CD4-positive, alpha-beta memory T cell (primary cell): ENCODE data around the gene ASIC4. TPM values are rescaled to one million over a fixed set of nuclear protein-coding genes. Genes with fewer than 3 reads are reported as not detected.

Source experiments
- CTCF ChIA-PET: fragments of 350-600 bp; sonication (Branson Sonifier 250); formaldehyde crosslinking; loops from one replicate; lab custom pipeline; 2021; ENCODE audit warnings: inconsistent platforms; ENCODE audit not compliant: partially characterized antibody; lab: Charles Lee
- POLR2A ChIA-PET: fragments of 350-600 bp; sonication (Branson Sonifier 250); formaldehyde crosslinking; loops from one replicate; lab custom pipeline; 2021; ENCODE audit not compliant: partially characterized antibody; lab: Charles Lee
- DNase-seq, 5 donors: peaks; one replicate each; pipeline versions ENCODE4 v3.0.0 to v3.0.0-alpha.2; 2020 to 2022; ENCODE audit warnings: mixed read lengths in 1 of 5
- H3K27ac ChIP-seq: one replicate; pipeline ENCODE4 v1.7.0; 2013; ENCODE audit warnings: low read depth, low read length
- H3K27me3 ChIP-seq: 2 replicates; pipeline ENCODE4 v1.7.0; 2013; ENCODE audit warnings: mild to moderate bottlenecking, low read length, moderate library complexity; ENCODE audit not compliant: insufficient read depth
- H3K36me3 ChIP-seq: 2 replicates; pipeline ENCODE4 v1.7.0; 2013; ENCODE audit warnings: mild to moderate bottlenecking, low read length, moderate library complexity; ENCODE audit not compliant: insufficient read depth
- H3K4me1 ChIP-seq: 2 replicates; pipeline ENCODE4 v1.7.0; 2013; ENCODE audit warnings: mild to moderate bottlenecking, low read length, moderate library complexity; ENCODE audit not compliant: insufficient read depth
- H3K4me3 ChIP-seq, 2 donors: one replicate each; pipeline ENCODE4 v1.7.0; 2013; ENCODE audit warnings: low read length in 2 of 2, mild to moderate bottlenecking in 1 of 2
- H3K9me3 ChIP-seq, 2 donors: one replicate each; pipeline ENCODE4 v1.7.0; 2013; ENCODE audit warnings: low read length in 2 of 2, control low read depth in 1 of 2; ENCODE audit not compliant: control insufficient read depth in 1 of 2
- H3K27ac Mint-ChIP-seq, 7 donors: one replicate each; pipeline ENCODE4 v1.8.0; 2020 to 2021; ENCODE audit warnings: mixed read lengths in 7 of 7, mild to moderate bottlenecking in 6 of 7, inconsistent platforms in 3 of 7, moderate library complexity in 3 of 7
- H3K27me3 Mint-ChIP-seq, 2 donors: one replicate each; pipeline ENCODE4 v1.8.0; 2020 to 2021; ENCODE audit warnings: mixed read lengths in 2 of 2
- H3K36me3 Mint-ChIP-seq, 2 donors: one replicate each; pipeline ENCODE4 v1.8.0; 2020 to 2021; ENCODE audit warnings: mixed read lengths in 2 of 2, inconsistent platforms in 1 of 2, mild to moderate bottlenecking in 1 of 2
- H3K4me1 Mint-ChIP-seq, 4 donors: one replicate each; pipeline ENCODE4 v1.8.0; 2020 to 2021; ENCODE audit warnings: mixed read lengths in 4 of 4, mild to moderate bottlenecking in 1 of 4
- H3K4me3 Mint-ChIP-seq, 8 donors: one replicate each; pipeline ENCODE4 v1.8.0; 2020 to 2021; ENCODE audit warnings: mixed read lengths in 8 of 8, mild to moderate bottlenecking in 7 of 8, moderate library complexity in 6 of 8, inconsistent platforms in 3 of 8
- H3K9me3 Mint-ChIP-seq, 8 donors: one replicate each; pipeline ENCODE4 v1.8.0; 2020 to 2021; ENCODE audit warnings: mixed read lengths in 8 of 8, mild to moderate bottlenecking in 5 of 8, inconsistent platforms in 3 of 8, moderate library complexity in 1 of 8
- intact Hi-C: fragments of 100-400 bp; cut with micrococcal nuclease; formaldehyde crosslinking; loops from one replicate; pipeline ENCODE4 v1.15.1; 2023
- polyA plus RNA-seq, 2 donors: library from polyadenylated mRNA; unstranded; fragments of 300-500 nt; fragmentation: Illumina TruSeq; gene quantifications; one replicate each; pipeline ENCODE4 v1.2.3, GENCODE V29; 2021
- total RNA-seq, 2 experiments: library from RNA; stranded (reverse); gene quantifications; one replicate each; pipeline ENCODE4 v1.2.3, GENCODE V29; 2021

Gene ASIC4
- total and polyA plus RNA-seq, 4 experiments from 2014 or later: 0.09 to 0.22 TPM; not detected in 2

DNA sequence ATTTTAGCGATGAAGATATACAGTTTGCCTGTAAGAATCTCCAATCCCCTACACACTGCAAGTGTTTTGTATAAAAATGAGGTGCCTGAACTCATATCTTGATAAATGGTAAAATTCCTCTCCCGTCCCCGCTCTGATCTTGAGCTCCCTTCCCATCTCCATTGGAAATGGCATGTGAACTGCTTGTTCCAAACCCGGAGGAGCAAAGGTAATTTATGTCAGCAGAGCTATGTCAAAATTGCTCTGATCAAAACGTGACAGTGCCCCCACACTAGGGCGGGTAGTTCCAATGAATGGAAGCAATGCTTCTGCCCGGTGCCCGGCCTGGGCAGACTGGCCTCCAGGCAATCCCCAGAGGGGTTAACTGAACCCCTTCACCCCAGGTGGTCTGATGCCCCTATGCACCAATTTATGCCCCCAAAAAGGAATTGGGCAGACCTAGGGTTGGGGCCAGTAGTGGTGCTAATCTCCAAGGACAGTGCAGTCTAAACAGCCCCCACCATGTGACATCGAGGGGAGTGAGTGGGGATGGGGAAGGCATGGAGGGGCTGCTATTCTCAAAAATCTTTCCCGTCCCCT, 19.2 kb upstream of the ASIC4 start:
- H3K4me1 Mint-ChIP-seq: peaks cover 18 to 34% (median 29%) of the 10 kb centered on the region in 4 donors
- peaks cover 33% of the 10 kb centered on the region for H3K27me3 ChIP-seq
- peaks cover 40 to 54% of the 10 kb centered on the region in 2 donors for H3K27me3 Mint-ChIP-seq
- intact Hi-C loops: loop anchor here (1.0 to 5.0 kb wide), 2 partner anchors 35 to 147 kb away; no protein-coding TSS in a partner anchor
- peaks cover 36% of the 10 kb centered on the region for H3K4me1 ChIP-seq
- peaks cover 0 to 7% of the 10 kb centered on the region in 2 donors for H3K36me3 Mint-ChIP-seq
- no peak overlapping the region for H3K4me3 ChIP-seq
- DNase-seq: no peak
- CTCF ChIA-PET: interaction anchor here (0.7 to 8.2 kb wide), 24 partner anchors 9 to 1287 kb away, joined by 3 to 160 read pairs (median 3); no protein-coding TSS in a partner anchor
- no peak overlapping the region for H3K27ac ChIP-seq
- no peak overlapping the region for H3K27ac Mint-ChIP-seq
- no peaks in the 10 kb centered on the region for H3K36me3 ChIP-seq
- no peaks in the 10 kb centered on the region for H3K9me3 ChIP-seq
- H3K9me3 Mint-ChIP-seq: no peaks in the 10 kb centered on the region
- POLR2A ChIA-PET: interaction anchor here (1.1 kb wide), 1 partner anchor 35 kb away, joined by 3 read pairs; no protein-coding TSS in a partner anchor
- no peak overlapping the region for H3K4me3 Mint-ChIP-seq

DNA sequence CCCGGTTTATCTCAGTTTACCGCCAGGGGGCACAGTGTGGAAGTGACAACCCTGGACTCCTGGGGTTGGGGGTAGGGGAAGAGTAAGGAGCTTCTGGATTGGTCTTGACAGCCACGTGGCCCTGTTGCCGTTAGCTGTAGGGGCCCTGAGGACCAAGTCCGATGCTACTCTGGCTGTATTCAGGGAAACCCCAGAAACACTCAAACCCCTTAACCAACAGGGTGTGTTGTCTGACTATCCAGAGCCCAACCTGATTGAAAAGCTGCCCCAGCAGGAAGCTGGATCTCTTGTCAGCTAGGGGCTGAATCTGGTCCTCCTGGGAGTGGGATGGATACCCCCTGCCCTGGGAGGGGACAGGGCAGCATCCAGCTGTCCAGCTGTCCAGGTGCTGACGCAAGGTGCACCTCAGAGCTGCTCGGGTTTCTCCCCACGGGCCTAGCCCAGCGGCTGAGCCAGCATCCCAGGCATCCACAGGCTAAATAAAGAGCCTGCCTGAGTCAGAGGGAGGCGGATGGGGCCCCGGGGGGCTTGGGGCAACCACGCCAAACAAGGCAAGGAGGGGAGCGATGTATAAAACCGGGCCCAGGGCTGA, 18.7 kb upstream of the ASIC4 start:
- Mint-ChIP-seq H3K4me1 (peaks cover 21 to 39% (median 31%) of the 10 kb centered on the region in 4 donors), H3K36me3 (peaks cover 0 to 7% of the 10 kb centered on the region in 2 donors), H3K27me3 (peaks cover 39 to 53% of the 10 kb centered on the region in 2 donors), H3K4me3 (no peak overlapping the region), H3K27ac (no peak overlapping the region), H3K9me3 (no peaks in the 10 kb centered on the region)
- ChIA-PET CTCF (interaction anchor here (0.7 to 8.2 kb wide), 21 partner anchors 9 to 1287 kb away, joined by 3 to 160 read pairs (median 4); partner anchors contain the start of gene ASIC4), POLR2A (interaction anchor here (1.1 to 1.4 kb wide), 2 partner anchors 32 to 34 kb away, joined by 3 read pairs; no protein-coding TSS in a partner anchor)
- peak; percentile 8 to 48 (median 41) for DNase-seq
- H3K4me1 ChIP-seq: peaks cover 37% of the 10 kb centered on the region
- intact Hi-C loops: loop anchor here (1.0 to 5.0 kb wide), 2 partner anchors 35 to 147 kb away; no protein-coding TSS in a partner anchor
- no peaks in the 10 kb centered on the region for H3K36me3 ChIP-seq
- H3K27me3 ChIP-seq: peaks cover 33% of the 10 kb centered on the region
- no peaks in the 10 kb centered on the region for H3K9me3 ChIP-seq
- H3K4me3 ChIP-seq: no peak overlapping the region
- no peak overlapping the region for H3K27ac ChIP-seq

DNA sequence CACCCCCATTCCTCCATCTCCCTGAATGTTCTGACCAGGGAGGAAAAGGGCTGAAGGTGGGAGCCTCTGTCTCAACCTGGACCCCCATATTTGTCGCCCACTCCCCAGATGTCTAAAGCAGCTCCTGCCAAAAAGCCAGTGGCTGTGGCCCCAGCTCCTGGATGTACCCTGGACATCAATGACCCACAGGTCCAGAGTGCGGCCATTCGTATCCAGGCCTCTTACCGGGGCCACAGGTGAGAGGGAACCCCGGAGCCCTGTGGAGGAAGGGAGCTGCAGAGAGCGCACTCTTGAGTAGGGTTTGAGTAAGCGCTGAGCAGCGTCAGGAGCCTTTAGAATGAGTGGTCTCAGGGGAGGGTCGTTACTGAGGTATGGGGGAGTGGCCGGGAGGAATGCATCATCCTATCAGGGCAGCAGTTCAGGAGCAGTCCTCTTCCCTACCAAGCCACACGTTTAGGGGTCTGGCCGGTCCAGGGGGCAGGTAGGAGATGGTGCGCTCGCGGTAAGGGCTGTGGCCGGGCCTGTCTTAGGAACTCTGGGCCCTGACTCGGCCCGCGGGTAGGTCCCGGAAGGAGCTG, 17.9 kb upstream of the ASIC4 start:
- H3K4me1 ChIP-seq: peaks cover 37% of the 10 kb centered on the region
- H3K9me3 Mint-ChIP-seq: no peaks in the 10 kb centered on the region
- peaks cover 38 to 49% of the 10 kb centered on the region in 2 donors for H3K27me3 Mint-ChIP-seq
- peak overlapping the region in 6 of 8 donors; percentile 35 to 92 (median 57) for H3K4me3 Mint-ChIP-seq
- H3K36me3 ChIP-seq: no peaks in the 10 kb centered on the region
- H3K27me3 ChIP-seq: peaks cover 33% of the 10 kb centered on the region
- peak overlapping the region in 1 of 2 donors; percentile 14 for H3K4me3 ChIP-seq
- intact Hi-C loops: loop anchor here (5.0 kb wide), 1 partner anchor 146 kb away; no protein-coding TSS in a partner anchor
- H3K27ac ChIP-seq: no peak overlapping the region
- ChIA-PET CTCF (interaction anchor here (0.9 to 8.2 kb wide), 15 partner anchors 10 to 108 kb away, joined by 3 to 160 read pairs (median 6); partner anchors contain the start of genes ASIC4 and STK11IP), POLR2A (interaction anchor here (1.0 to 3.0 kb wide), 4 partner anchors 31 to 108 kb away, joined by 3 to 27 read pairs (median 4); partner anchors contain the start of genes CHPF and TMEM198)
- peak in 1 of 5 donors; percentile 38 for DNase-seq
- H3K27ac Mint-ChIP-seq: peak overlapping the region in 2 of 7 donors; percentile 4 to 70
- peaks cover 22 to 39% (median 31%) of the 10 kb centered on the region in 4 donors for H3K4me1 Mint-ChIP-seq
- H3K36me3 Mint-ChIP-seq: peaks cover 0 to 7% of the 10 kb centered on the region in 2 donors
- H3K9me3 ChIP-seq: no peaks in the 10 kb centered on the region

DNA sequence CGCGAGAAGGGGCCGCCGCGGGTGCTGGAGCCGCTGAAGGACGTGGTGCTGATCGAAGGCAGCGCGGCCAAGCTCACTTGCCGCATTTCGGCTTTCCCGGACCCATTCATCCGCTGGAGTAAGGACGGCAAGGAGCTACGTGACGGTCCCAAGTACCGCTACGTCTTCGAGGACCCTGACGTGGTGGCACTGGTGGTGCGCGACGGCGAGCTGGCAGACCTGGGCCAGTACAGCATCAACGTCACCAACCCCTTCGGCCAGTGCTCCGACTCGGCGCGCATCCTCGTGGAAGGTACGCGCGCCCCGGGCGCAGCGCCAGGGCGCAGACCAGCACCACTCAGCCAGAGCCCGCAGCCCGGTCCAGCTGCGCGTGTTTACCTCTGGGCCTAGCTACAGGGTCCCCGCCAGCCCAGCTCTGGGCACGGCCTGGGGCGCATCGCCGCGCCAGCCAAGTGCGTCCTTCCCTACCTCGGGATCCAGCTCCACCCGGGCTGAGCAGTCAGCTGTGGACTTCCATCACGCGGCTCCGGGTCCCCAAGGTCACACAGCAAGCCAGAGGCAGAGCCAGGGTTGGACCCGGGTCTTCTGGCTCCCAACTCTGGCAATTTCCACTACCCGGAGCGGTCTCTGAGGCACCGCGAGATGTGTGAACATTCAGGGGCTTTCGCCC, 17.3 kb upstream of the ASIC4 start:
- H3K9me3 ChIP-seq: no peaks in the 10 kb centered on the region
- H3K27ac ChIP-seq: no peak overlapping the region
- peaks cover 22 to 39% (median 31%) of the 10 kb centered on the region in 4 donors for H3K4me1 Mint-ChIP-seq
- peaks cover 33% of the 10 kb centered on the region for H3K27me3 ChIP-seq
- H3K27me3 Mint-ChIP-seq: peaks cover 38 to 44% of the 10 kb centered on the region in 2 donors
- DNase-seq: no peak
- intact Hi-C loops: loop anchor here (5.0 kb wide), 1 partner anchor 145 kb away; no protein-coding TSS in a partner anchor
- no peaks in the 10 kb centered on the region for H3K36me3 ChIP-seq
- no peaks in the 10 kb centered on the region for H3K9me3 Mint-ChIP-seq
- peak overlapping the region in 1 of 2 donors; percentile 14 for H3K4me3 ChIP-seq
- peak overlapping the region; percentile 74 to 100 (median 99) for H3K4me3 Mint-ChIP-seq
- H3K36me3 Mint-ChIP-seq: peaks cover 0 to 11% of the 10 kb centered on the region in 2 donors
- H3K4me1 ChIP-seq: peaks cover 37% of the 10 kb centered on the region
- ChIA-PET CTCF (interaction anchor here (0.9 to 8.2 kb wide), 7 partner anchors 10 to 108 kb away, joined by 4 to 160 read pairs (median 7); partner anchors contain the start of gene STK11IP), POLR2A (interaction anchor here (1.0 to 3.0 kb wide), 5 partner anchors 31 to 108 kb away, joined by 3 to 27 read pairs (median 5); partner anchors contain the start of genes CHPF, STK11IP and TMEM198)
- H3K27ac Mint-ChIP-seq: peak overlapping the region in 1 of 7 donors; percentile 4

DNA sequence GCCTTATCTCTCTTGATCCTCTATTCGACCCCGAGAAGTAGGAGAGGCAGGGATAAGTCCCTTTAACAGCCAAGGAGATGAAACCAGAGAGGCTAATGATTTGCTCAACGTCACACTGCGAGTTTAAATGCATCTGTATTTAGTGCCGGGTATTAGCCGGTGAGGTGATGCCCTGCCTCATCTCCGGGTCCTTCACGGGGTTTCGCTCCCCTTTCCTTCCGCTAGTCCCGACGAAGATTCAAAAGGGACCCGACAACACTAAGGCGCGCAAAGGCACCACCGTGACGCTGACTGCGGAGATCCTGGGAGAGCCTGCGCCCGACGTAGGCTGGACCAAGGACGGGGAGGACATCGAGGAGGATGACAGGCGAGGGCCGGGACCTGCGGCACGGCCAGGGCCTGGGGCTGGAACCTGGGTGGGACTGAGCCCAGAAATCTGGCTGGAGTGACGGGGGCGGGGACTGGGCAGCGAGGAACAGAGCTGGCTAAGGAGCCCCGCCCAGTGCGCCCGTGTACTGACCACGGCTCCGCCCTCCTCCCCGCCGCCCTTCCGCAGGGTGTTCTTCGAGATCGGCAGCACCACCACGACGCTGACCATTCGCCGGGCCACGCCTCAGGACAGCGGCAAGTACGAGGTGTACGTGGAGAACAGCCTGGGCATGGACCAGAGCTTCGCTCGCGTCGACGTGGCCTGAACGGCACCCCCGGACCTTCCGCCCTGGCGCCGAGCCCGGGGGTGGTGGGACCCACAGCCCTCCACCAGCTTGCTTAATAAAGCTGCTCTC, 16.6 kb upstream of the ASIC4 start:
- intact Hi-C loops: loop anchor here (1.0 to 5.0 kb wide), 4 partner anchors 46 to 145 kb away; partner anchors contain the start of gene CHPF
- Histone ChIP-seq H3K4me1 (peaks cover 37% of the 10 kb centered on the region), H3K27ac (peak overlapping the region; percentile 53), H3K9me3 (no peaks in the 10 kb centered on the region), H3K27me3 (peaks cover 33% of the 10 kb centered on the region), H3K4me3 (peak overlapping the region; percentile 62 to 70), H3K36me3 (no peaks in the 10 kb centered on the region)
- Mint-ChIP-seq H3K36me3 (peaks cover 4 to 14% of the 10 kb centered on the region in 2 donors), H3K27me3 (peaks cover 36 to 40% of the 10 kb centered on the region in 2 donors), H3K4me3 (peak overlapping the region; percentile 92 to 100 (median 99)), H3K9me3 (no peaks in the 10 kb centered on the region), H3K4me1 (peaks cover 22 to 39% (median 31%) of the 10 kb centered on the region in 4 donors), H3K27ac (peak overlapping the region in 1 of 7 donors; percentile 41)
- CTCF ChIA-PET: interaction anchor here (0.6 to 8.2 kb wide), 7 partner anchors 12 to 532 kb away, joined by 3 to 160 read pairs (median 7); partner anchors contain the start of gene STK11IP
- POLR2A ChIA-PET: interaction anchor here (1.0 to 3.0 kb wide), 5 partner anchors 32 to 110 kb away, joined by 3 to 27 read pairs (median 15); partner anchors contain the start of genes CHPF, DNPEP, STK11IP and TMEM198
- peak in 1 of 5 donors; percentile 49 for DNase-seq
